Activated T-helper 2 cell treated with anti-CD3 and anti-CD28 coated beads, Interferon-gamma antibody, Interleukin-2, Interleukin-4, amounts not matched to agents 10 μg/mL and 5 μg/mL and 100 μg/mL, durations not matched to agents 14 hours and 24 hours and 36 hours (primary cell): ENCODE data around the gene NCOA7. TPM values are rescaled to one million over a fixed set of nuclear protein-coding genes. Genes with fewer than 3 reads are reported as not detected.

Source experiments
- DNase-seq: peaks from one replicate; pipeline ENCODE4 v3.0.0; 2021; ENCODE audit warnings: low spot score
- H3K27ac Mint-ChIP-seq: one replicate; pipeline ENCODE4 v1.8.0; 2021; ENCODE audit warnings: mixed read lengths
- H3K27me3 Mint-ChIP-seq: one replicate; pipeline ENCODE4 v1.8.0; 2021; ENCODE audit warnings: low read depth, mixed read lengths
- H3K36me3 Mint-ChIP-seq: one replicate; pipeline ENCODE4 v1.8.0; 2021; ENCODE audit warnings: low read depth, mixed read lengths
- H3K4me1 Mint-ChIP-seq: one replicate; pipeline ENCODE4 v1.8.0; 2021; ENCODE audit warnings: low read depth, mixed read lengths
- H3K4me3 Mint-ChIP-seq: one replicate; pipeline ENCODE4 v1.8.0; 2021; ENCODE audit warnings: low read depth, mild to moderate bottlenecking, moderate library complexity, mixed read lengths
- H3K9me3 Mint-ChIP-seq: one replicate; pipeline ENCODE4 v1.8.0; 2021; ENCODE audit warnings: mixed read lengths
- intact Hi-C: fragments of 100-400 bp; cut with micrococcal nuclease; formaldehyde crosslinking; loops from one replicate; pipeline ENCODE4 v1.15.1; 2023
- total RNA-seq: library from RNA; stranded (reverse); gene quantifications from 2 replicates; pipeline ENCODE4 v1.2.3, GENCODE V29; 2022

NCOA7 gene
- total RNA-seq, 1 donor from 2014 or later = 40.5 TPM

GRCh38 chr6:125811259-125811658 is 20.5 kb downstream of the NCOA7 start:
- Mint-ChIP-seq H3K4me1 (peaks cover 65% of the 10 kb centered on the region), H3K36me3 (peaks cover 36% of the 10 kb centered on the region), H3K9me3 (no peaks in the 10 kb centered on the region), H3K27ac (no peak overlapping the region), H3K4me3 (no peak overlapping the region), H3K27me3 (no peaks in the 10 kb centered on the region)
- no peak for DNase-seq
- intact Hi-C loops = no loop called here

GRCh38 chr6:125812394-125813292 is 21.9 kb downstream of the NCOA7 start:
- no peaks in the 10 kb centered on the region for H3K9me3 Mint-ChIP-seq
- peaks cover 61% of the 10 kb centered on the region for H3K4me1 Mint-ChIP-seq
- peak overlapping the region; percentile 3 for H3K27ac Mint-ChIP-seq
- H3K27me3 Mint-ChIP-seq = no peaks in the 10 kb centered on the region
- H3K36me3 Mint-ChIP-seq = peaks cover 44% of the 10 kb centered on the region
- H3K4me3 Mint-ChIP-seq = no peak overlapping the region
- intact Hi-C loops = loop anchor here (2.0 kb wide), 1 partner anchor 16 kb away; no protein-coding TSS in a partner anchor
- DNase-seq = no peak

GRCh38 chr6:125814481-125814880 is 23.7 kb downstream of the NCOA7 start:
- intact Hi-C loops = no loop called here
- Mint-ChIP-seq H3K4me1 (peaks cover 51% of the 10 kb centered on the region), H3K27ac (peak overlapping the region; percentile 26), H3K27me3 (no peaks in the 10 kb centered on the region), H3K9me3 (no peaks in the 10 kb centered on the region), H3K4me3 (no peak overlapping the region), H3K36me3 (peaks cover 36% of the 10 kb centered on the region)
- no peak for DNase-seq

GRCh38 chr6:125815080-125815910 is 24.5 kb downstream of the NCOA7 start:
- Mint-ChIP-seq H3K27me3 (no peaks in the 10 kb centered on the region), H3K4me3 (no peak overlapping the region), H3K9me3 (no peaks in the 10 kb centered on the region), H3K4me1 (peaks cover 54% of the 10 kb centered on the region), H3K36me3 (peaks cover 44% of the 10 kb centered on the region), H3K27ac (no peak overlapping the region)
- DNase-seq = no peak
- intact Hi-C loops = no loop called here

GRCh38 chr6:125816828-125817280 is 26.1 kb downstream of the NCOA7 start:
- peaks cover 58% of the 10 kb centered on the region for H3K36me3 Mint-ChIP-seq
- no peak for DNase-seq
- peaks cover 50% of the 10 kb centered on the region for H3K4me1 Mint-ChIP-seq
- no peaks in the 10 kb centered on the region for H3K27me3 Mint-ChIP-seq
- H3K27ac Mint-ChIP-seq = no peak overlapping the region
- H3K4me3 Mint-ChIP-seq = no peak overlapping the region
- intact Hi-C loops = no loop called here
- no peaks in the 10 kb centered on the region for H3K9me3 Mint-ChIP-seq

GRCh38 chr6:125818225-125818657 is 27.5 kb downstream of the NCOA7 start:
- Mint-ChIP-seq H3K9me3 (no peaks in the 10 kb centered on the region), H3K4me3 (no peak overlapping the region), H3K27me3 (no peaks in the 10 kb centered on the region), H3K36me3 (peaks cover 56% of the 10 kb centered on the region), H3K4me1 (peaks cover 40% of the 10 kb centered on the region), H3K27ac (no peak overlapping the region)
- intact Hi-C loops = no loop called here
- no peak for DNase-seq

- Mint-ChIP-seq H3K27me3 (no peaks in the 10 kb centered on the region), H3K9me3 (no peaks in the 10 kb centered on the region), H3K4me1 (peaks cover 40% of the 10 kb centered on the region), H3K36me3 (peaks cover 56% of the 10 kb centered on the region), H3K27ac (no peak overlapping the region), H3K4me3 (no peak overlapping the region)
- DNase-seq = no peak
- intact Hi-C loops = no loop called here
Measured at GRCh38 chr6:125818772-125819260, 28.1 kb downstream of the NCOA7 start.

GRCh38 chr6:125819535-125820326 is 29.0 kb downstream of the NCOA7 start:
- H3K27me3 Mint-ChIP-seq = no peaks in the 10 kb centered on the region
- H3K27ac Mint-ChIP-seq = no peak overlapping the region
- H3K36me3 Mint-ChIP-seq = peaks cover 52% of the 10 kb centered on the region
- peaks cover 35% of the 10 kb centered on the region for H3K4me1 Mint-ChIP-seq
- no peak overlapping the region for H3K4me3 Mint-ChIP-seq
- intact Hi-C loops = no loop called here
- DNase-seq = no peak
- H3K9me3 Mint-ChIP-seq = no peaks in the 10 kb centered on the region

GRCh38 chr6:125821825-125822281 is 31.1 kb downstream of the NCOA7 start:
- Mint-ChIP-seq H3K4me1 (peaks cover 24% of the 10 kb centered on the region), H3K4me3 (no peak overlapping the region), H3K27ac (no peak overlapping the region), H3K36me3 (peaks cover 45% of the 10 kb centered on the region), H3K27me3 (no peaks in the 10 kb centered on the region), H3K9me3 (no peaks in the 10 kb centered on the region)
- intact Hi-C loops = no loop called here
- DNase-seq = no peak

- Mint-ChIP-seq H3K9me3 (no peaks in the 10 kb centered on the region), H3K27ac (no peak overlapping the region)
Measured at GRCh38 chr6:125823180-125823579, 32.4 kb downstream of the NCOA7 start.

GRCh38 chr6:125824946-125825771 is 34.4 kb downstream of the NCOA7 start:
- DNase-seq = no peak
- Mint-ChIP-seq H3K4me1 (peaks cover 35% of the 10 kb centered on the region), H3K4me3 (no peak overlapping the region), H3K36me3 (peaks cover 39% of the 10 kb centered on the region), H3K27me3 (no peaks in the 10 kb centered on the region), H3K9me3 (no peaks in the 10 kb centered on the region), H3K27ac (no peak overlapping the region)
- intact Hi-C loops = loop anchor here (5.0 kb wide), 1 partner anchor 33 kb away; the partner anchor contains the start of gene NCOA7

More at GRCh38 chr6:125823180-125823579, 32.4 kb downstream of the NCOA7 start:
- intact Hi-C loops = no loop called here
- peaks cover 45% of the 10 kb centered on the region for H3K36me3 Mint-ChIP-seq
- no peak overlapping the region for H3K4me3 Mint-ChIP-seq
- DNase-seq = no peak
- H3K4me1 Mint-ChIP-seq = peaks cover 26% of the 10 kb centered on the region
- no peaks in the 10 kb centered on the region for H3K27me3 Mint-ChIP-seq
